Heart left ventricle (tissue), 16 donors: Measurements from ENCODE around the gene CEMIP2. TPM values are rescaled to one million over a fixed set of nuclear protein-coding genes. Genes with fewer than 3 reads are reported as not detected.

Source experiments
- ATAC-seq, 4 donors: fragments of 200-7000 bp; cut with Tn5 transposase; one replicate each; pipeline ENCODE4 v1.9.1; 2020 to 2022; ENCODE audit warnings: moderate library complexity in 4 of 4, mild to moderate bottlenecking in 3 of 4, moderate number of reproducible peaks in 1 of 4
- DNase-seq, 5 donors: peaks; one replicate each; pipeline ENCODE4 v3.0.0-alpha.2; 2020
- H3K27ac ChIP-seq, 12 donors: fragments of 200-600 bp; sonication (generic) in 4 of 12; one replicate each; pipeline versions ENCODE4 v1.5.0 to v1.8.0; 2016 to 2022; ENCODE audit warnings: mild to moderate bottlenecking in 2 of 12
- H3K27me3 ChIP-seq, 9 donors: fragments of 200-600 bp; sonication (generic) in 2 of 9; one replicate each; pipeline versions ENCODE4 v1.5.1 to v1.8.0; 2016 to 2022; ENCODE audit warnings: mild to moderate bottlenecking in 3 of 9
- H3K36me3 ChIP-seq, 9 donors: fragments of 200-600 bp; sonication (generic) in 2 of 9; one replicate each; pipeline versions ENCODE4 v1.5.0 to v1.8.0; 2018 to 2022; ENCODE audit warnings: mild to moderate bottlenecking in 2 of 9
- H3K4me1 ChIP-seq, 12 donors: fragments of 200-600 bp; sonication (generic) in 4 of 12; one replicate each; pipeline versions ENCODE4 v1.5.0 to v1.8.0; 2016 to 2022; ENCODE audit warnings: mild to moderate bottlenecking in 3 of 12
- H3K4me3 ChIP-seq, 12 donors: fragments of 200-600 bp; sonication (generic) in 4 of 12; one replicate each; pipeline versions ENCODE4 v1.5.0 to v1.8.0; 2017 to 2022; ENCODE audit warnings: mild to moderate bottlenecking in 9 of 12, moderate library complexity in 4 of 12
- H3K9me3 ChIP-seq, 12 donors: fragments of 200-600 bp; sonication (generic) in 4 of 12; one replicate each; pipeline versions ENCODE4 v1.5.0 to v1.8.0; 2016 to 2022; ENCODE audit warnings: mild to moderate bottlenecking in 1 of 12
- POLR2A ChIP-seq, 2 donors: fragments of 450-650 bp; IDR thresholded peaks; one replicate each; pipeline ENCODE4 v1.6.1; 2017; ENCODE audit warnings: antibody characterized with exemption in 2 of 2, mild to moderate bottlenecking in 2 of 2, moderate library complexity in 2 of 2
- WGBS, 4 donors: extraction: QIAGEN DNeasy Blood & Tissue Kit in 2 of 4; methylation state at CpG; one replicate each; pipeline versions ENCODE4 v1.1.5 to v1.1.7; 2013 to 2018; 5-methylcytosine and 5-hydroxymethylcytosine counted together
- intact Hi-C, 10 donors: fragments of 100-400 bp; cut with DNase I; formaldehyde crosslinking; loops; one replicate each; pipeline versions ENCODE4 v1.11.1 to v1.14.2; 2022
- polyA plus RNA-seq, 2 donors: library from polyadenylated mRNA; stranded (reverse); fragments of 200-250 nt; gene quantifications; one replicate each; pipeline ENCODE4 v1.2.3, GENCODE V29; 2013
- total RNA-seq, 9 donors: library from RNA; depleted of rRNA in 2 of 9; stranded (reverse); fragments of >200 nt in 2 of 9; fragmentation: NEBNext Ultra II Directional in 3 of 9; extraction: Animal tissue kit (Norgen Biotek cat#: 25700) in 3 of 9; gene quantifications; one replicate each; pipeline versions ENCODE4 v1.1.0 to v1.2.4, GENCODE V29; 2016 to 2023
- TF ChIP-seq, protein P1 (sequence below), 12 donors: fragments of 200-600 bp; sonication (generic) in 4 of 12; IDR thresholded peaks; one replicate each; pipeline versions ENCODE4 v1.5.0 to v1.8.0; 2018 to 2022; ENCODE audit warnings: antibody characterized with exemption in 12 of 12, mild to moderate bottlenecking in 5 of 12
- donor health status: ischemic (EF 13 %, LVEDD 7.1; RV severe dilation, severe dysfunction).
- donor health status: healthy with polysubstance abuse.
- donor health status: DM: no; HTN: yes; CAD: no.
- donor health status: DM: no; HTN: no; CAD: no.
- donor health status: ischemic (EF 25% LVEDD 6.9; RV normal size, moderate dysfunction).
- donor health status: ischemic (EF 25% LVEDD 5.7; RV mildly dilated, moderate dysfunction).
- donor health status: healthy.
- donor health status: DM: yes; HTN: yes; CAD: no.
- donor health status: ischemic (EF 35%, LVEDD 5.7; RV mildly dilated, moderate dysfunction).
- donor health status: nonischemic (EF 11% LVEDD 7.7; RV severe dilation, severe dysfunction).
- donor health status: DM: yes; HTN: yes; CAD: no.
- donor health status: PGD.
- donor health status: ischemic (EF 29% LVEDD 5.4; RV normal size, mild dysfunction).
- donor health status: nonischemic (EF 23%, LVEDD 6.1; RV moderate dilation, normal function).

Gene CEMIP2
- total and polyA plus RNA-seq, 11 donors, result 5.8 to 49.3 (median 7.4) TPM

DNA sequence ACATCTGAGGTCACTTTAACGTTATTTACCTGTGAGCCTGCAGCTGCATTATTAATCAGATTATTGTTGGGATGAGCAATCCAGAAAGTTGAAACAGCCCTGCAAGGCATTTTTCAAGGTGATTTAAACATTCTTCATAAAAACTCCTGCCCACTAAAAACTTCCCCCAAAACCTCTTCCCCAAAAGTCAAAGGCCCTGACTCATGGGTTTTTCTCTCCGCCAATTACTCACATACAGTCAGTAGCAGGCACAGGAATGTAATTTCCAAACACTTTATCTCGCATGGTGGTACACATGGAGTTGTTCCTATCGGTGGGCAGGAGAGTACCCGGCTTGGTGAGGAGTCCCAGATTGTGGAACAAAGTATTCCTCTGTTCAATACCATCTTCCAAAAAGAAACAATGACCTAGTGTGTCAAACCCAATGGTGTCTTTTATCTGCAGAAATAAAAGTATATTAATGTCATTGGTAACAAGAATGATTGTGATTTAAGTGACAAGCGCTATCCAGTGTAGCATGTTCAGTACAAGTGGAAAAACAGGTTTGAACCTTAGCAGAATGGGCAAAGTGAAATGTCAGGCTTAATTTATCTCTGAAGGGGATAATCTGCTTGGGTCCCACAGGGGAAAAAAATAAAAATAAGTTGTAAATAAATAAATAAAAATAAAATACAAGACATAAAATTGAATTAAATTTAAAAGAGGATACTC, 38.3 kb downstream of the CEMIP2 start:
- ATAC-seq, result no peak
- Histone ChIP-seq H3K36me3 (peaks cover 0 to 98% (median 72%) of the 10 kb centered on the region in 9 donors), H3K4me1 (no peaks in the 10 kb centered on the region), H3K27ac (no peak overlapping the region), H3K9me3 (no peaks in the 10 kb centered on the region), H3K27me3 (no peaks in the 10 kb centered on the region), H3K4me3 (no peak overlapping the region)
- WGBS, 4 donors, result 84 to 90% (median 88%) methylated on average over 6 of the region's 6 CpGs
- intact Hi-C loops, result loop anchor here in 1 of 10 donors (5.0 kb wide), 1 partner anchor 37 kb away; the partner anchor contains the start of gene CEMIP2
- DNase-seq, result no peak
- TF ChIP-seq, protein P1, sequence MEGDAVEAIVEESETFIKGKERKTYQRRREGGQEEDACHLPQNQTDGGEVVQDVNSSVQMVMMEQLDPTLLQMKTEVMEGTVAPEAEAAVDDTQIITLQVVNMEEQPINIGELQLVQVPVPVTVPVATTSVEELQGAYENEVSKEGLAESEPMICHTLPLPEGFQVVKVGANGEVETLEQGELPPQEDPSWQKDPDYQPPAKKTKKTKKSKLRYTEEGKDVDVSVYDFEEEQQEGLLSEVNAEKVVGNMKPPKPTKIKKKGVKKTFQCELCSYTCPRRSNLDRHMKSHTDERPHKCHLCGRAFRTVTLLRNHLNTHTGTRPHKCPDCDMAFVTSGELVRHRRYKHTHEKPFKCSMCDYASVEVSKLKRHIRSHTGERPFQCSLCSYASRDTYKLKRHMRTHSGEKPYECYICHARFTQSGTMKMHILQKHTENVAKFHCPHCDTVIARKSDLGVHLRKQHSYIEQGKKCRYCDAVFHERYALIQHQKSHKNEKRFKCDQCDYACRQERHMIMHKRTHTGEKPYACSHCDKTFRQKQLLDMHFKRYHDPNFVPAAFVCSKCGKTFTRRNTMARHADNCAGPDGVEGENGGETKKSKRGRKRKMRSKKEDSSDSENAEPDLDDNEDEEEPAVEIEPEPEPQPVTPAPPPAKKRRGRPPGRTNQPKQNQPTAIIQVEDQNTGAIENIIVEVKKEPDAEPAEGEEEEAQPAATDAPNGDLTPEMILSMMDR (IDR thresholded peaks at IDR 0.05), result no peak
- no peak for TF ChIP-seq POLR2A (IDR thresholded peaks at IDR 0.05)

DNA sequence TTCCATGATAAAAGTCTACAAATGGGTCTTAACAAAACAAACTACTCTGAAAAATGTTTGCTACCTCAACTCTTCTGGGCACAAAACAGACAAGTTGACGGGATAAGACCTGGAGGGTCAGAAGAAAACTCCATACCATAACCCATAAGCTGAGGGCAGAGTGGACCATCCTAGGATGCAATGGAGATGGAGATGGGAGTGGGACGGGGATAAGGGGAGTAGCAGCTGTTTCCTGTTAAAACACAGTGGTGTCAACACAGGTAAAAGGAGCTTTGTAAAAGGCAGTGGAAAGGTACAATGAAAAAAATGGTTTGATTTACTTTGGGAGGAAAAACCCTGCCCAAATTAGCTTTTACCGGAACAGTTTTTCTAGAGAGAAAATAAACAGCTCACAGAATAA, 41.6 kb downstream of the CEMIP2 start:
- intact Hi-C loops, result loop anchor here in 1 of 10 donors (5.0 kb wide), 1 partner anchor 41 kb away; the partner anchor contains the start of gene CEMIP2
- TF ChIP-seq, protein P1 (IDR thresholded peaks at IDR 0.05), result no peak
- no peak for TF ChIP-seq POLR2A (IDR thresholded peaks at IDR 0.05)
- H3K27ac ChIP-seq, result no peak overlapping the region
- ATAC-seq, result no peak
- peaks cover 0 to 98% (median 77%) of the 10 kb centered on the region in 9 donors for H3K36me3 ChIP-seq
- WGBS, 4 donors, result 73 to 90% (median 78%) methylated on average over 3 of the region's 3 CpGs
- no peak for DNase-seq
- no peaks in the 10 kb centered on the region for H3K4me1 ChIP-seq
- no peaks in the 10 kb centered on the region for H3K27me3 ChIP-seq
- no peaks in the 10 kb centered on the region for H3K9me3 ChIP-seq
- no peak overlapping the region for H3K4me3 ChIP-seq

DNA sequence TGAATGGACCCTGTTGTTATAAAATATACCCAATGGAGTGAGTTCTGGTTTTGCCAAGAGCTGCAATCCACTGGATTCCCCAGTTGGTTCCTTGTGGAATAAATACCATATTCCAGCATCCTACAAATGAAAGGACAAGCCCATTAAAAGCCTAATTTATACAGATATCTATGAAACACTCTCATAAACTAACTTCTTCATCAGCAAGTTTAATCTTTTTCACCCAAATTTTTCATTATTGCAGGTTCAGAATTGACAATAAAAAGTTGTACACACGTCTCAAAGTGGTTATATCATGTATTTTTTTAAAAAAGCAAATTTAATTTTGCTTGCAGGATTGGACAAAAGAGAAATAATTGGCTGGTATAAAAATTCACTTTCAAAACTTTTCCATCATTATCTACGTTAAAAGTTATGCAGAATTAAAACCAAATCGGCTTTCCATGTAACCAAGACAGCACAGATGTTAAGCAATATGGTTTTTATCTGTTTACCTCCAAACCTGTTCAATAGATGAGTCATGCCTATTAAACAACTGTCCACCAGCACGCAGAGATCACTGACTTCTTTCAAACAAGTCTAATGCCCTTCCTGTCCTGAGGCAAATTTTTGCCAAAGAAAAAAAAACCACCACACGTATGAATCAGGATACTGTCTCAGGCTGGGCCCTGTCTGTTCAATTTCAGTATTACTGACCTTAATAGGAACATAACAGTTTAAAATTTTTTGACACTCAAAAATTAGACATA, 42.5 kb downstream of the CEMIP2 start:
- Histone ChIP-seq H3K4me1 (no peaks in the 10 kb centered on the region), H3K27me3 (no peaks in the 10 kb centered on the region), H3K36me3 (peaks cover 0 to 98% (median 72%) of the 10 kb centered on the region in 9 donors), H3K4me3 (no peak overlapping the region), H3K27ac (no peak overlapping the region), H3K9me3 (no peaks in the 10 kb centered on the region)
- intact Hi-C loops, result loop anchor here in 2 of 10 donors (2.0 to 5.0 kb wide), 2 partner anchors 42 to 45 kb away; partner anchors contain the start of gene CEMIP2 (in 1 of the 2)
- TF ChIP-seq, protein P1 (IDR thresholded peaks at IDR 0.05), result no peak
- TF ChIP-seq POLR2A (IDR thresholded peaks at IDR 0.05), result no peak
- 66 to 81% (median 76%) methylated on average over 5 of the region's 5 CpGs for WGBS, 4 donors
- ATAC-seq, result no peak
- DNase-seq, result no peak

DNA sequence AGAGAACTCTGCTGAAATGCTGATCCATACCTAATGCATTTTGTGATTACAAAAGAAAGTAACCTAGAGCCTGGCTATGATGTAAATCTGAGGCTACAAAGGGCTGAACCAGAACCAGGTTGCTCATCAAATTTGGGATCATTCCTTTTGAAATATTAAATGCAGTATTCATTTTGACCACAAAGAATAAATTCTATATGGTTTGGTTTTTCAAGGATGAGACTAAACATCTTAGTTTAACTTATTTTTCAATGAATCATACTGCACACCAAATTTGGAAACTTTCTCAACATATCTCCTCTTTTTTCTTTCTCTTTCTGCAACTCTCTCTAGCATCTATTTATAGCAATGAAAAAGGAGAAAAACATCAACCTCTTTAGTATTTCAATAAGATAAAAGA, 46.5 kb downstream of the CEMIP2 start:
- DNase-seq, result no peak
- no peak overlapping the region for H3K27ac ChIP-seq
- H3K4me3 ChIP-seq, result no peak overlapping the region
- no peaks in the 10 kb centered on the region for H3K27me3 ChIP-seq
- intact Hi-C loops, result no loop called here
- peaks cover 0 to 10% (median 0%) of the 10 kb centered on the region in 12 donors for H3K4me1 ChIP-seq
- no peak for TF ChIP-seq POLR2A (IDR thresholded peaks at IDR 0.05)
- TF ChIP-seq, protein P1 (IDR thresholded peaks at IDR 0.05), result peak in 1 of 12 donors; percentile 14
- peaks cover 0 to 94% (median 42%) of the 10 kb centered on the region in 9 donors for H3K36me3 ChIP-seq
- no peaks in the 10 kb centered on the region for H3K9me3 ChIP-seq
- ATAC-seq, result no peak
